Activated gamma-delta T cell treated with anti-CD3 and anti-CD28 coated beads, Interleukin-2, amount 50 U/mL, for 16 hours (primary cell): ENCODE measurements around the gene TALDO1.

Experiments used
- DNase-seq: peaks from one replicate; pipeline ENCODE4 v3.0.0-alpha.2; 2020; ENCODE audit warnings: low read depth

The TALDO1 gene

DNA sequence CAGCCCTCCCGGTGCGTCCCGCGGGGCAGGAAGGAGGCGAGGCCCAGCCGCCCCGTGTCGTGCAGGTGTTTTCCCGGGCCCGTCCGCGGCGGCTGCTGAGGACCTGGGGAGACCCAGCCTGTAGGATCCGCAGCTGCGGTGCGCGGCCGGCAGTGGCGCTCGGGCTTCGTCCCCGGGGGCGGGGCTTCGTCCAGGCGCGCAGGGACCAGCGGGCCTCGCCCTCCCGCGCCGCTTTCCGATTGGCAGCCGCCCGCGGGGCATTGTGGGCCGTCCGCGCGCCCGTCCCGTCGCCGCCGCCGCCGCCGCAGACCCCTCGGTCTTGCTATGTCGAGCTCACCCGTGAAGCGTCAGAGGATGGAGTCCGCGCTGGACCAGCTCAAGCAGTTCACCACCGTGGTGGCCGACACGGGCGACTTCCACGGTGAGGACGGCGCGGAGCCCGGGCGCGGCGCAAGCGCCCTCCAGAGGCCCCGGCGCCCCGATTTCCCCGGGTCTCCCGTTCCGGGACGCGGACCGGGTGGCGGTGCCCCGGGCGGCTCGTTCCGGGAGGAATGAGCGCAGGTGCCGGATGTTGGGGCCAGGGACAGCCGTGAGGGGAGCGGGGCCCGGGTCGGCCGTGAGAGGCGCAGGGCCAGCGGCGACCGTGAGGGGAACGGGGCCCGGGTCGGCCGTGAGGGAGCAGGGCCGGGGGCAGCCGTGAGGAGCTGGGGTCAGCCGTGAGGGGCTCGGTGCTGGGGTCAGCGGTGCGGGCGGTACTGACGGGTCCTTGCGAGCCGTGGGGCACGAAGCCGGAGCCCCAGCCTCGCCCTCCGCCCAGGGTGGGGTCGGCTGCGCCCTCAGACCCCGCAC is at the start of gene TALDO1:
Gene TALDO1 (plus strand): TSS at position 307 of the 849 bp plus-strand sequence. CDS start 18 bp downstream, at position 325.
- peak; percentile 69 for DNase-seq

DNA sequence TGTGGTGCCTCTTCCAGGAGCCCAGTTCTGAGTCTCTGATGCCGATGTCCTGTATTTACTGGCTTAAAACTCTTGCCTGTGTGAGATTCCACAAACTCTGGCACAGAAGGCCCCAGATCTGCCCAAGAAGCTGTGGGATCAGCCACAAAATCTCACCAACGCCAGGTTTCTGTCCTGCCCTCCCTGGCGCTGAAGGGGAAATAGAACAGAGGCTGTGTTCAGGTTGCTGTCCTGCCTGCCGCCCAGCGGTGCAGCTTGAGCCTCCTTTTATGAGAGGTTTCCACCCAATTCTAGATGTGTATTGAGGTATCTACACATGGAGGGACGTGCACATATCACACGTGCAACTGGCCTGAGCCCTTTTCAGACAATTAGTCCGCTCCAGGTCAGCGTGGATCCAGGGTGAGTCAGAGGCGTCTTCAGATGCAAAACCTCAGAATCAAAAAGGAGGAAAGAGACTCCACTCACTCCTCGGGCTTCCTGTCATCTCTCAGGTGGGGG is 49.4 kb upstream of the TALDO1 start:
- DNase-seq = no peak

DNA sequence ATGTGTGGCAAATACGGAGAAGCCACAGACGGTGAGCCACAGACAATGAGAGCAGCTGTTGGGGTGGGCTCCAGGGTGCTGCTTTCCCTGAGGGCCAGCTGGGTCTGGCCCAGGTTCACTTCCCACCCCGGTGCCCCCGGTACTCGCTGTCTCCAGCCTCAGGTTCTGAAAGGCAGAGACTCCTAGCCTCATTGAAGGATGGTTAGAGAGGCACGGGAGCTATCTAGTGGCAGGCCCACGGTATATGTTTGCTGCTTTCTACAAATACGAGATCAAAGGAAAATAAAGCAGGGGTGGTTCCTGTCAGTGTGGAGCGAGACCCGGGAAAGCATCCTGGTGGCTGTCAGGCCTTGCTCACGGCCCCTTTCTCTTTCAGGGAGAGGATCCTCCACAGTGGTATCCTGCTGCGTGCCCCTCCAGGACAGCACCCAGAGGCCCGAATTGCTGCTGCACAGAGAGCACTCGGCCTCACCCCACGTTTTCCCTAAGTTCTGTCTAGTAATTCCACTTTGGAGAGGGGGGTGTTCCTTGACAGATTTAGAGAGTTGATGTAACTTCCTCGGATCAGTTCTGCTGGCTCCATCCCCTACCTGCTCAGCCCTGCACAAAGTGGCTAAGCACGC is 48.7 kb upstream of the TALDO1 start:
- DNase-seq = no peak

DNA sequence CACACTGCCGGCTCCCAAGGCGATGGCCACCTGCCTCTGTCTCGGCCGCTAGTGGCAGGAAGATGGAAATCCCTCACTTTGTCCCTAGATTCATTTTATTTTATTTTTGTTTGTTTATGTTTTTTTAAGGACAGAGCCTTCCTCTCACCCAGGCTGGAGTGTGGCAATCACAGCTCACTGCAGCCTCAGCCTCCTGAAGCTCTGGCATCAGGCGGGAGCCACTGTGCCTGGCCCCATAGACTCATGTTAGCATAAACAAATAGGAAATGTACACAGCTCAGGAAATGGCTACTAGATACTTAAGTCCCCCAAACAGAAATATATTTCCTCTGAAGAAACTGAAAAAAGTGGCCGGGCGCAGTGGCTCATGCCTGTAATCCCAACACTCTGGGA is 48.2 kb upstream of the TALDO1 start:
- no peak for DNase-seq

DNA sequence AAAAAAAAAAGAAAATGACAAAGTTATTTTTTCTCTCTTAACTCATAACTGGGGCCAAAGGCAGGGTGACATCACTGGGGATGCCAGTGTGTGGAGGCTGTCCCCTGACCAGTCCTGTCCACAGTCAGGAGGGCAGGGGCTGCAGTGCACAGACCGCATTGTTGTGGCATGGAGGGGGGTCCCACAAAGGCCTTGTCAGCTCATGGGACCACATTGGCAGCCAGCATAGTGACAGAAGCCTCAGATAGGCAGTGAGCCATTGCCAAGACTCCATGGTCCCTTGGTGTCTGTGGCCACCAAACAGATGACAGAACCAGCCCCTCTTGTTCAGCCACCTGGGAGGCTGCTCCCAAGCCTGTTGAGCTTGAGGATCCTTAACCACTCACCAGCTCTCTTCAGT is 47.5 kb upstream of the TALDO1 start:
- no peak for DNase-seq

DNA sequence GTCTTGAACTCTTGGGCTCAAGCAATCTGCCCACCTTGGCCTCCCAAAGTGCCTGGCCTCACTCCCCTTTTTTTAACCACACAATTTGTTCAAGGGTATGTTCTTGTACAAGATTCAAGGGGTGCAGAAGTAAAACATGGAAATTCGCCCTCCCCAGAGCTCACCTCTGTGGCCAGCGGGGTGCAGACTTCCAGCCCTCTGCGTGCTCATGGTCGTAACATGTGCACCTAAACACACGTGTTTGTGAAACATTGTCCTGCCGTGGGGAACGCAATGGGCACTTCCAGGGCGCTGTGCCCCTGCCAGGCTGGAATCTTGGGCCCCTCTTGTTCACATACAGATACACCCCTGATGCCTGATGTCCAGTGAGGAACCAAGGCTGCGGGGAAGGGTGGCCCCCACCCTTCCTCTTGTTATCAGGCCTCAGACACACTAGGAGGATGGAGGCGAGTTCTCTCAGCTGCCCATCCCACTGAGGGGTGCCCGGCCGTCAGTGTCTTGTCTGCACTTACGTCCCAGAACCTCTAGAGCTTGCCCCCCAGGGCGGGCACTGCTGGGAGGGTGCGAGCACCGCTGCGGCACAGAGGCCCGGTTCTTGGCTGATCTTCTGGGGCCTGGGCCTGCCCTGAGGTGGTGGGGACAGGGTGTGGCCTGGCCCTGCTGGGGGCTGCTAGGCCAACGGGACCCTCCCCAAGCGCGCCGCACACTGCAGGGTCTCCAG is 45.4 kb upstream of the TALDO1 start:
- DNase-seq = no peak

DNA sequence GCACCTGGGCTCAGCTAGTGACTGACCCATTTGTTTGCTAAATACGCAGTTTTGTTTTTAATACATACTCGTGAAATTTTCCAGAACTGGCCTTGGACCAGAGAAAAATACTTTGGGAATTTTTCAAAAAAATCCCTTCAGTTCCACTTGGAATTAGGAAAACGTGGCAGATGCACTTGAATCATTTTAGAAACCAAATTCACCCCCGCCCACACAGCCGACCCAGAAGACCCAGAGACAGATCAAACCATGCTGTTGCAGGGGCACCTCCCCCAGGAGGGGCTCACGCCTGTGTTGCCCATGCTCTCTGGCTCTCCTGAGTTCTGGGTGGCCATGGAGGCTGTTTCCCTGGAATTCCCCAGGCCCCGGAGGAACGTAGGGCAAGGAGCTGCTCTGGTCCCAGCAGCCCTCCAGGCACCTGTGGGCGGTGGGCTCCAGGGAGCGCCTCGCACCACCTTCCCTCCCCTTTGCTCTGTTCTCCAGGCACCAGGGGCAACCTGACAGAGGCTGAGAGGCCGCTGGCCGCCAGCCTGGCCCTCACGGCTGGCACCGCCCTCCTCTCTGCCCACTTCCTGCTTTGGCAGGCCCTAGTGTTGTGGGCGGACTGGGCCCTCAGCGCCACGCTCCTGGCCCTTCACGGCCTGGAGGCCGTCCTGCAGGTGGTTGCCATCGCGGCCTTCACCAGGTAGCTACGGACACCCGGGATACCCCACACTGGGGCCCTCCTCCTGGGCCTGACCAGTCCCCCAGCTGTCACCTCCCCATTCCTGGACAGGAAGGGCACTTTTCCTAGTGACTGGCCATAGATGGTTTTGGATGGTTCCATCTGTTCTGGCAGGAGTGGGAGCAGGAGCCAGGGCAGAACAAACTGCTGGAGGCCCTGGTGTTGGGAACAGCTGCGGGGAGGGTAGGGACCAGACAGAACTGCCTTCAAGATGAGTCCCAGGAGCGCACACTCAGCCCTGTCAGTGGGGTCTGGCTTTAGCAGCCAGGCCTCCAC is 44.5 kb upstream of the TALDO1 start:
- no peak for DNase-seq

DNA sequence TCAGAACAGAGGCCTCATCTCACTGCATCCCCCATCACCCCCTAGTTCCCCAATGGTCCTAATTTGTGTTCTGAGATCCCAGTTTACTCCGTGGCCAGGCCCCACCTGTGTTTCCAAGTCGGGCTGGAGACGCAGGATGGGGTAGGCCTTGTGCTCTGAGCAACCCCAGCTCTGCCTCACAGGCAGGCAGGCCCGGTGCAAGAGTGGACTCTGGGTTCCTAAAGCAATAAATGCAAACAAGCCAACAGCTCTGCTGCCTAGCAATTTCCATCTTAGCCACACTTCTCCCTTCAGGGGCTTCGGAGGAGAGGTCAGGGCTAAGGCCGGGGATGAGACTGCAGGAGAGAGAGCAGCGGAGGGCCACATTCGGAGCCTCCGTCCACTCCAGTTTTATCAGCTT is 43.8 kb upstream of the TALDO1 start:
- no peak for DNase-seq

DNA sequence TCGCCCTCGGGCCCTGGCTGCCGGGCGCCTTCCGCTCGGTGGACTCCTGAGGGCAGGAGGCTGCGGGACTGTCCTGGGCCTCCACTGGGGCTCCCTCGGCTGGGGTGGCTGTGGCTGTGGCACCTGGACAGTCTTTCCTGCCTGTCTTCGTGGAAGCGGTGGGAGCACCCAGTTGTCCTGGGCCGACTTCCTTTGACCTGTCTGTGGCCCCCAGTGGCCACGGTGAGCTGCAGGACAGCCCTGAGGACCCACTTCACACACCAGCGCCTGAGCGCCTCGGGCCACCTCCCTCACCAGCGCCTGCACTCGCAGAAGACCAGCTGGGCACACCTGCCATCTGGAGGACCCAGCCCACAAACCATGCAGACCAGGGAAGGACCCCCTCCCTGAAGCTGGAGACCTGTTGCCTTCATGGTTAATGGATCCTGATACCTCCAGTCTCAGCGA is 43.0 kb upstream of the TALDO1 start:
- no peak for DNase-seq

DNA sequence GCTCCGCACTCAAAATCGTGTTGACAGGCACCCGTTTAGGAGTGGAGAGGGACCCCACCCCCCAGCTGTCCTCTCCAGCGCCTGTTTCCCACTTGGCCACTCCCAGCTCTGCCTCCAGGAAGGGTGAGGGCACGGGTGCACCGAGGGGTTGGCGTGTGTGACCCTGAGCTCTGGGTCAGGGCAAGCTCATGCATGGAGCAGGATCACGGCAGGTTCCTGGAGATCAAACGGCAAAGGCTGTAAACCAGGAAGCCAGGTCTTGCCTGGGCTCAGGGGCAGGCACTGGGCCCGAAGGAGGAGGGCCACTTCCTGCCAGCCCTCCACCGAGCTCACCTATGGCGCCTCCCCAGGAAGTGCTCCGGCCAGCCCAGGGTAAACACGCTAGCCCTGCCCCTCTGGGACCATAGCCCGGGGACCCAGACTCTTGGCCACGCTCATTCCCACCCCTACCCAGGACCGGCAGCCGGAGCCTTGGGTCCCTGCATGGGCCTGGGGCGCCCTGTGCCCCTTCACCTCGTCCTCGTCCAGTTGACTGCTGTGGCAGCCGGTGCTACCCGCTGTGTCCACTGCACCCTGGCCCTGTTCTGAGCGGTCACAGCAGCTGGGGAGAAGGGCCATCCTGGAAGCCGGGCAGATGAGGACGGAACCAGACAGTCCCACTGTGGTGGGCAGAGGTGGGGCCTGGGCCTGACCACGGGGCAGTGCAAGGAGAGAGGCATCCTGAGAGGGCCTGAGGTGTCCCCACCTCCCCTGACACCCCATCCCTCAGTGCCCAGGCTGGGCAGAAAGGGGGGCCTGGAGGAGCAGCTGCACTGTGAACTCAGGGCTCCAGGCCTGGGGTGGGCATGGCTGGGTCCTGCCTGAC is 42.3 kb upstream of the TALDO1 start:
- DNase-seq = no peak

DNA sequence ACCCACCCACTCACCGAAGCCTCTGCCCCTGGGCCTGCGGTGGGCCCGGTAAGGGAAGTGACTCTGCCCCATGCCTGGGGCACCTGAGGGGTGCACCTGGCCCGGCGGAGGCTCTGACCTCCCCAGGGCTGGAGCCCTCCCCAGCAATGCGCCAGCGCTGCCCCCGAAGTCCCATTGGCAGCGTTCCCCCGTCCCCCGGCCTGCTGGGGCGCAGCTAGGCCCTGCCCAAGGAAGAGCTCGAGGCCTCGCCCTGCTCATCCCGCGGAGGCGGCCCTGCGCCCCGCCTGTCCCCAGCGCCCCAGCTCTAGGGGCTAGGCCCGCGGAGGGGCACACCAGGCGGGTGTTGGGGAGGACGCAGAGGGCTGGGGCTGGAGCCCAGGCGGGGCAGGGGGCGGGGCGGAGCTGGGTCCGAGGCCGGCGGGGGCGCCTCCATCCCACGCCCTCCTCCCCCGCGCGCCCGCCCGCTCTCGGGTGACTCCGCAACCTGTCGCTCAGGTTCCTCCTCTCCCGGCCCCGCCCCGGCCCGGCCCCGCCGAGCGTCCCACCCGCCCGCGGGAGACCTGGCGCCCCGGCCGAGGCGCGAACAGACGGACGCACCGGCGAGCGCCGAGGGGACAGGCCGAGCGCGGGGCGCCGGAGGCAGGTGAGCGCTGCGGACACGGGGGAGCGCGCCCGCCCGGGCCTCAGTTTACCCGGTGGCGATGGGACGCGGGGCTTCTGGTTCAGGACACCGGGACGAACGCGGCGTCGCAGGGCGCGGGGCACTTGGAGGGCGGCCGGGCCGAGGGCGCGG is 41.4 kb upstream of the TALDO1 start, which contains the start of gene EPS8L2:
Gene EPS8L2 (plus strand): TSS at position 586 of the 793 bp plus-strand sequence. CDS start 3,177 bp downstream, outside the sequence.
- DNase-seq = no peak

DNA sequence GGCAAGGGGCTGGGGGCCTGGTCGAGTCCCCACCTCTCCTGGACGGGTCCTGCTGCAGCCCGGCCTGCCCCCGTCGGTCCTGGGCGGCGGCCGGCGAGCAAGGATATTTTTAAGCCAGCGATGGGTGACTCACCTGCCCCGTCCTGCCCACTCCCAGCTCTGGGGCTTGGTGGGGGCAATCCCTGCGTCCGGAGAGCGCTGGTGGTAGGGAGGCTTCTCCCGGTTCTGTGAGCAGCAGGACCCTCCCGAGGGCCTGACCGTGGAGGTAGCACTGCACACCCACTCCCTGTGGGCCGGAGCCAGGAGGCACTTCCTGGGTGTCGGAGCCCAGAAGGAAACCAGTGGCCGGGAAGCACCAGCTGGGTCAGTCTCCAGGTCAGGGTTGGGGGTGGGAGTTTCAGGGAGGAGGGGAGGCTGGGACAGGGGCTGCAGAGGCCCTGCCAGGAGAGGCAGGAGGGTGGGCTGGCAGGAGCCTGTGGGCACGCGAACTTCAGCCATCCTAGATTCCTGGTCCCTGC is 40.8 kb upstream of the TALDO1 start:
- no peak for DNase-seq

DNA sequence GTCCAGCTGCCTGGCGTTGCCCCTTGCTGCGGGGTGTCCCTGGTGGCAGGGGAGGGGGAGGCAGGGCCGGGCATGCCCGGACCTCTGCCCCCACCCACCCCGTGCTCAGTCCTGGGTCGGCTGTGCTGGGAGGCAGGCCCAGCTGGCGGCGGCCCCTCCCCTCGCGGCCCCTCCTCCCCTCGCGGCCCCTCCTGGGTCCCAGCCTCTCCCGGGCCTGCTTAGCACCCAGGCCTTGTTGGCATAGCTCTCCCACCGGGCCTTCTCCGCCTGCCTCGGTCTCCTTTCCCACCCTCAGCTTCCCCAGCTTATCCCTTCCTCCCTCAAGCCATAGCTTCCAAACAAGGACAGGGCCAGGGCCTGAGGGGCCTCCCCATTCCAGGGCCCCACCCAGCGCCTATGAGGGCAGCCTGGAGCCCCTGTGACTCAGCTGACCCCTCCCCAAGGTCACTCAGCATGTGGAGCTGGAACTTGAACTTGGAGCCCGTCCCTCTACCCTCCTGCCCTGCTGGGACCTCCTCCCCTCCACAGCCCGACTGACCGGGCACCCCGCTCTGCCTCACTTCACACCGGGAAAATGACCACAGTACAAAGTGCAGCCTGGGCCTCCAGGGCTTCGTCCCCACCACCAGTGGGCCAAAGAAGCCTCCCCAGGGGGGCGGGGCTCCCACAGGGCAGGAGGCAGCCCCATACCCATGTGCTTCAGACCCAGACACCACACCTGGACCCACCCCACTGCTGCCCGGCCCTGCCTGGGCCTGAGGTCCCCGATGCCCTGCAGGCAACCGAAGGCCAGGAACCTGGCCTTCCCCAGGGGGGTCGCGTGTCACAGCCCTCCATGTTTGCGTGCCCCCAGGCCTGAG is 40.1 kb upstream of the TALDO1 start:
- no peak for DNase-seq

DNA sequence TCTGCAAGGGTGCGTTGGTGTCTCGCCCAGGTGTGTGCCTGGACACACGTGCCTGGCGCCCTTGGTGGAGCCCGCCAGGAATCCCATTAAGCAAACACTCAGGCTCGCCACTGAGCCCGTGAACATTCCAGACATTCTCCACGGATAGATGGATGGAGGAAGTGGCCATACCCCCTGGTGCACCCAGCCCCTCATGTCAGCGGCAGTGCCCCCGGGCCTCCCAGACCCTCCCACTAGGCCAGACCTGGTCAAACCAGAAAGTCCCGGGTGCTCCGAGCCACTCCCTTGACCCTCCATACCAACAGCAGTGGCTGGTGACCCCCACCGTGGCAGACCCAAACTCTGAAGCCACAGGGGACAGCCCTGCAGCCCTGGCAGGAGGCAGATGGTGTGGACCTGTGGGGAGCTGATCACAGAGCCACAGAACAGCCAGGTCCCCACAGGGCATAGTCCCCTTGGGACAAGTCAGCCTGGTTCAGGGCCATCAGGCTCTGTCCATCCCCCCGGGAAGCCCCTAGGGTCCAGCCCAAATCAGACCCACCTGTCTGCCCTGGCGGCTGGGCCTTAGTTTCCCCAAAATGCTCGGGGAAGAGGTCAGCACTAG is 39.3 kb upstream of the TALDO1 start:
- DNase-seq = no peak

DNA sequence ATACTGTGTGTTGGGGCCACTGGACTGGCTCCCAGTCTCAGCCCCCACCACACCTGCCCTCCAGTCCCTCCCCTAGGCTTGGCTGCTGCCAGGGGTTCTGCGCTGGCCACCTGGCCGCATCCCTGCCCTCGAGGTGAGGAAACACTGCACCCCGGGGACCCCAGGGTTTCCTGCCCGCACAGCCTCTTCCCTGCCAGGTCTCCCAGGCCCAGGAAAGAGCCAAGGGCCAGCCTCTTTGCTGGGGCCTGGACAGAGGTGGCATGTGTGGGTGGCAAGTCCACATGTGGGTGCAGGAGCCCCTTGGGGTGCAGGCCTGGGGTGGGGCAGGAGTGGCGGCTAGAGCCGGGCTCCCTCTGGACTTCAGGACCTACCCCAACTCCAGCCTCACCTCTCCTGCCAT is 38.8 kb upstream of the TALDO1 start:
- DNase-seq = no peak

DNA sequence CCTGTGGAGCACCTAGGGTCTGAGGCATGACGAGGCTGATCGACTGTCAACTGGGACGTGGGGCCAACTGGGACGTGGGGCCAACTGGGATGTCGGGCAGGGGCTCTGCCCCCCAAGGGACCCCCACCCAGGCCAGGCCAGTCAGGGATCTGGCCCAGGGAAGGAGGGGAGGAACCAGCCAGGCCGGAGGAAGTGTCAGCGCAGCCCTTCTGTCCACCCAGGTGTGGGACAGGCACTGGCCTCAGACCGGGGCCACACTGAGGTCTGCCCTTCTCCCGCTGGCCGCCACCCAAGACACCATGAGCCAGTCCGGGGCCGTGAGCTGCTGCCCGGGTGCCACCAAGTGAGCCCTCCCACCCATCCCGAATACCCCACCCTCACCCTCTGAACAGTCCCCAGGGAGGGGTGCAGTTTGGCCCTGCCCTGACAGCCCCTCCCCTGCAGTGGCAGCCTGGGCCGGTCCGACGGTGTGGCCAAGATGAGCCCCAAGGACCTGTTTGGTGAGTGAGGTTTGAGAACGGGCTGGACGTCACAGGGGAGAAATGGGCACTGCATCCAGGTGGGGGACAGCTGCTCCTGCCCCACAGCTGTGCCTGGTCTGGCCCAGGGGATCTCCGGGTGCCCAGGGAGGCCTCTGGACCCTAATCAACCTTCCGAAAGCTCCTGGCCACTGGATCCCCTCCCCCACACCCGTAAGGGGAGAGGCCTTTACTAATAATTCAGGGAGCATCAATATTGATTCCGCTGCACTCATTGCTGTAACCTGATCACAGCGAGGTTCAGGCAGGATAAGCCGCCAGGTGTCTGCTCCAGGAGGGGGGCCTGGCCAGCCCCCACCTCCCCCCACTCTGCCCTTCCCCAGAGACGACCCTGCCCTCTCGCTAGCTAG is 37.9 kb upstream of the TALDO1 start:
- no peak for DNase-seq

DNA sequence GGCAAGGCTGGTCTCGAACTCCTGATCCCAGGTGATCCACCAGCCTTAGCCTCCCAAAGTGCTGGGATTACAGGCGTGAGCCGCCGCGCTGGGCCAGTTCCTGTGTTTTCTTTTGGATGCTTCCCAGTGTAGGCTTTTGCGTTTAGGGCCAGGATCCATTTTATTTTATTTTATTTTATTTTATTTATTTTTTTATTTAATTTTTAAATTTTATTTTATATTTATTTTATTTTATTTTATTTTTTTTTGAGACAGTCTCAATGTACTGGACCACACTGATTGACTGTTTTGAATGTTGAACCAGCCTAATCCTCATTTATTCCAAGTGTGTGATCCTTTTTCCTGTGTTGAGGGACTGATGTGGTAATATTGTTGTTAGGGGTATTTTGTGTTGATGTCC is 32.8 kb upstream of the TALDO1 start:
- DNase-seq = no peak
